Measurements from ENCODE around the gene KIF7. TPM values are rescaled to one million over a fixed set of nuclear protein-coding genes. Genes with fewer than 3 reads are reported as not detected.
A peak's percentile ranks its signal among the peaks of the same experiment; 100 is the strongest.

KIF7 gene
- total RNA-seq, 6 experiments from 2014 or later = 0.34 to 0.92 (median 0.48) TPM

- Histone ChIP-seq H3K4me3 (no peak overlapping the region), H3K27ac (no peak overlapping the region), H3K4me1 (no peaks in the 10 kb centered on the region), H3K27me3 (no peaks in the 10 kb centered on the region), H3K36me3 (no peaks in the 10 kb centered on the region), H3K9me3 (no peaks in the 10 kb centered on the region)
- ATAC-seq = no peak
- TF ChIP-seq CTCF (IDR thresholded peaks at IDR 0.05) (no peak), POLR2A (IDR thresholded peaks at IDR 0.05) (no peak)
- no peak for DNase-seq
- WGBS (ENCODE audit: insufficient coverage, low coverage, low lambda C conversion rate, missing lambda C conversion rate) = 96% methylated on average over 8 of the region's 9 CpGs
- intact Hi-C loops (cut with DNase I) = no loop called here
Observed at GRCh38 chr15:89625716-89626115, 29.6 kb downstream of the KIF7 start.

GRCh38 chr15:89623165-89623564 is 32.1 kb downstream of the KIF7 start:
- no peaks in the 10 kb centered on the region for H3K27me3 ChIP-seq
- intact Hi-C loops (cut with DNase I) = no loop called here
- no peak overlapping the region for H3K4me3 ChIP-seq
- H3K9me3 ChIP-seq = no peaks in the 10 kb centered on the region
- no peaks in the 10 kb centered on the region for H3K36me3 ChIP-seq
- no peaks in the 10 kb centered on the region for H3K4me1 ChIP-seq
- DNase-seq (no peak), ATAC-seq (no peak)
- 75% methylated on average over 1 of the region's 1 CpG for WGBS (ENCODE audit: insufficient coverage, low coverage, low lambda C conversion rate, missing lambda C conversion rate)
- no peak overlapping the region for H3K27ac ChIP-seq
- TF ChIP-seq POLR2A (IDR thresholded peaks at IDR 0.05) (no peak), CTCF (IDR thresholded peaks at IDR 0.05) (no peak)

- Histone ChIP-seq H3K27ac (no peak overlapping the region), H3K27me3 (no peaks in the 10 kb centered on the region), H3K4me3 (no peak overlapping the region), H3K4me1 (no peaks in the 10 kb centered on the region), H3K9me3 (no peaks in the 10 kb centered on the region), H3K36me3 (no peaks in the 10 kb centered on the region)
- no peak for TF ChIP-seq POLR2A (IDR thresholded peaks at IDR 0.05)
- no peak for TF ChIP-seq CTCF (IDR thresholded peaks at IDR 0.05)
- DNase-seq = no peak
- 82% methylated on average over 4 of the region's 4 CpGs for WGBS (ENCODE audit: insufficient coverage, low coverage, low lambda C conversion rate, missing lambda C conversion rate)
- ATAC-seq = no peak
- intact Hi-C loops (cut with DNase I) = no loop called here
Observed at GRCh38 chr15:89621547-89621946, 33.7 kb downstream of the KIF7 start.

GRCh38 chr15:89616228-89616627 is 39.0 kb downstream of the KIF7 start:
- Histone ChIP-seq H3K27ac (no peak overlapping the region), H3K36me3 (no peaks in the 10 kb centered on the region), H3K4me1 (peaks cover 0 to 6% (median 0%) of the 10 kb centered on the region in 4 donors), H3K27me3 (no peaks in the 10 kb centered on the region), H3K9me3 (no peaks in the 10 kb centered on the region), H3K4me3 (no peak overlapping the region)
- ATAC-seq (no peak), DNase-seq (no peak)
- no peak for TF ChIP-seq CTCF (IDR thresholded peaks at IDR 0.05)
- TF ChIP-seq POLR2A (IDR thresholded peaks at IDR 0.05) = no peak
- WGBS (ENCODE audit: insufficient coverage, low coverage, low lambda C conversion rate, missing lambda C conversion rate) = 91% methylated on average over 4 of the region's 4 CpGs
- intact Hi-C loops (cut with DNase I) = no loop called here

- no peak for DNase-seq
- no peak for TF ChIP-seq POLR2A (IDR thresholded peaks at IDR 0.05)
- no peak for TF ChIP-seq CTCF (IDR thresholded peaks at IDR 0.05)
Observed at GRCh38 chr15:89615135-89615534, 40.1 kb downstream of the KIF7 start.

More at GRCh38 chr15:89615135-89615534, 40.1 kb downstream of the KIF7 start:
- Histone ChIP-seq H3K4me3 (no peak overlapping the region), H3K27ac (no peak overlapping the region), H3K9me3 (no peaks in the 10 kb centered on the region), H3K4me1 (peaks cover 0 to 6% (median 0%) of the 10 kb centered on the region in 4 donors), H3K27me3 (no peaks in the 10 kb centered on the region), H3K36me3 (no peaks in the 10 kb centered on the region)
- intact Hi-C loops (cut with DNase I) = no loop called here
- 33% methylated on average over 1 of the region's 1 CpG for WGBS (ENCODE audit: insufficient coverage, low coverage, low lambda C conversion rate, missing lambda C conversion rate)
- peak; percentile 60 to 86 (median 74) for ATAC-seq
